ENCODE data around the gene TRANK1.

Gene TRANK1

GRCh38 chr3:36843065-36844051, 101.5 kb downstream of the TRANK1 start:
- peak; percentile 38 for DNase-seq (ENCODE audit: low read depth)
- H3K4me3 ChIP-seq (ENCODE audit: low read depth, low read length) = no peak overlapping the region
- TF ChIP-seq CTCF (IDR thresholded peaks at IDR 0.05; ENCODE audit: insufficient read depth, low read depth, low read length, missing control alignments) = peak; percentile 49

GRCh38 chr3:36842275-36842674, 102.6 kb downstream of the TRANK1 start:
- H3K4me3 ChIP-seq (ENCODE audit: low read depth, low read length) = no peak overlapping the region
- no peak for TF ChIP-seq CTCF (IDR thresholded peaks at IDR 0.05; ENCODE audit: insufficient read depth, low read depth, low read length, missing control alignments)
- DNase-seq (ENCODE audit: low read depth) = peak; percentile 23

- TF ChIP-seq CTCF (IDR thresholded peaks at IDR 0.05; ENCODE audit: insufficient read depth, low read depth, low read length, missing control alignments) = no peak
- DNase-seq (ENCODE audit: low read depth) = no peak
These were observed 104.4 kb downstream of the TRANK1 start for GRCh38 chr3:36840453-36840921.

GRCh38 chr3:36837089-36837488, 107.8 kb downstream of the TRANK1 start:
- TF ChIP-seq CTCF (IDR thresholded peaks at IDR 0.05; ENCODE audit: insufficient read depth, low read depth, low read length, missing control alignments) = peak; percentile 10
- H3K4me3 ChIP-seq (ENCODE audit: low read depth, low read length) = no peak overlapping the region
- no peak for DNase-seq (ENCODE audit: low read depth)

More at GRCh38 chr3:36840453-36840921, 104.4 kb downstream of the TRANK1 start:
- no peak overlapping the region for H3K4me3 ChIP-seq (ENCODE audit: low read depth, low read length)

- no peak for DNase-seq (ENCODE audit: low read depth)
- H3K4me3 ChIP-seq (ENCODE audit: low read depth, low read length) = no peak overlapping the region
- TF ChIP-seq CTCF (IDR thresholded peaks at IDR 0.05; ENCODE audit: insufficient read depth, low read depth, low read length, missing control alignments) = no peak
These were observed 111.6 kb downstream of the TRANK1 start for GRCh38 chr3:36833160-36833814.

- no peak overlapping the region for H3K4me3 ChIP-seq (ENCODE audit: low read depth, low read length)
- no peak for DNase-seq (ENCODE audit: low read depth)
- TF ChIP-seq CTCF (IDR thresholded peaks at IDR 0.05; ENCODE audit: insufficient read depth, low read depth, low read length, missing control alignments) = no peak
These were observed 112.4 kb downstream of the TRANK1 start for GRCh38 chr3:36832406-36832805.
